Measurements from ENCODE around the gene MUC16. TPM values are rescaled to one million over a fixed set of nuclear protein-coding genes. Genes with fewer than 3 reads are reported as not detected.

The MUC16 gene
- total and polyA plus RNA-seq, 2 of the 13 experiments (the other 11 are each of a cell fraction or from before 2014, with no cell fraction given): not detected

DNA sequence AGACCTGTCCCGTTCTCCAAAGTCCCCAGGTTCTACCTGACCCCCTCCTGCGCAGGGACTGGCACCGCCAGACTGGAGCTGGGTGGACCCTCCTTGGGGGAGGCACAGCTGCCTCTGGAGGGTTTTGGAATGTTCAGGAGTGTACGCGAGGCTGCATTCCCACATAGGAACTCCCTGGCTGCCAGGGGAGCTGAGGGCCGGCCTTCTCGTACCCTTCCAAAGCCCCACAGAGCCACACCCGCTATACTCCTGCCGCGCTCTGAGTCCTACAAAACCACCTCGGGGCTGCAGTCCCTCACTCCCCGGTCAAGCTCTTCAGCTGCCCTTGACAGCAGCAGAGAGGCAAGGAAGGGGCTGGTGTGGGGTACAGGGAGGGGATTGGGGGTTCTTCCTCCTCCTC lies 484 bp upstream of the MUC16 start (continued):
- TF ChIP-seq MYNN (CRISPR knock-in tag; IDR thresholded peaks at IDR 0.05; ENCODE audit: low read depth) (no peak), KDM4B (CRISPR knock-in tag; IDR thresholded peaks at IDR 0.05) (no peak), ZBTB7B (CRISPR knock-in tag; IDR thresholded peaks at IDR 0.05) (no peak), HNRNPH1 (optimal IDR thresholded peaks at IDR 0.05; ENCODE audit: low read depth, low read length) (no peak), PHF20 (CRISPR knock-in tag; IDR thresholded peaks at IDR 0.05) (no peak)
- TF ChIP-seq, protein P1, sequence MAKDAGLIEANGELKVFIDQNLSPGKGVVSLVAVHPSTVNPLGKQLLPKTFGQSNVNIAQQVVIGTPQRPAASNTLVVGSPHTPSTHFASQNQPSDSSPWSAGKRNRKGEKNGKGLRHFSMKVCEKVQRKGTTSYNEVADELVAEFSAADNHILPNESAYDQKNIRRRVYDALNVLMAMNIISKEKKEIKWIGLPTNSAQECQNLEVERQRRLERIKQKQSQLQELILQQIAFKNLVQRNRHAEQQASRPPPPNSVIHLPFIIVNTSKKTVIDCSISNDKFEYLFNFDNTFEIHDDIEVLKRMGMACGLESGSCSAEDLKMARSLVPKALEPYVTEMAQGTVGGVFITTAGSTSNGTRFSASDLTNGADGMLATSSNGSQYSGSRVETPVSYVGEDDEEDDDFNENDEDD (CRISPR knock-in tag; IDR thresholded peaks at IDR 0.05; ENCODE audit: borderline replicate concordance): no peak

DNA sequence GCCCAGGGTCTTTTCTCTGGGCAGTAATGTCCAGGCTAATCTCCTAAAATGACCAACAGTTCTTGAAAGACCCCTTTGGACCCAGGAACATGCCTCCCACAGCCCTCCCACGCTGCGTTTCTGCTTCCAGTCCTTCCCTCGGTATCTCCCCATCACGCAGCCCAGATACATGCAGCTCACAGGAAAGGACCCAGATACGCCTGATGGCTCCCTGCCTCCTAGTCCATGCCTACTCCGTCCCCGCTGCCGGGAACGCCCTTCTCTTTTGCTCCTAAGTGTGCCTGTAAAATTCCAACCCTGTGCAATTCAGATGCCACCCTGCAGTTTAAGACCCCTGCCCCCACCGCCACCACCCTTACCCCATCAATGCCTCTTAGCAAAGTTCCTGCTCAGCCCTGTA lies 778 bp downstream of the MUC16 start:
- BruUV-seq (replicated peaks): no TSS peak
- DNase-seq (ENCODE audit: low spot score) (no peak), ATAC-seq (no peak), FAIRE-seq (no peak)
- Histone ChIP-seq H4K20me1 (ENCODE audit: insufficient read depth, low read length) (no peaks in the 10 kb centered on the region), H3K4me2 (ENCODE audit: low read depth, low read length) (no peak overlapping the region), H3K9me3 (ENCODE audit: low read length) (no peaks in the 10 kb centered on the region), H2AFZ (ENCODE audit: low read length) (no peak overlapping the region), H3K79me2 (ENCODE audit: insufficient read depth, low read length) (no peaks in the 10 kb centered on the region), H3K27ac (ENCODE audit: extremely low read length, insufficient read depth, low read length) (no peak overlapping the region), H3K27me3 (ENCODE audit: control insufficient read depth in 1 of 2, insufficient read depth in 2 of 2, low read length in 2 of 2) (0 out of 5 replicates have a peak, but pooled peaks cover 0 to 1% of the 10 kb centered on the region in 2 experiments), H3K4me1 (ENCODE audit: insufficient read depth, low read length) (no peaks in the 10 kb centered on the region), H3K9ac (ENCODE audit: insufficient read depth, low read depth, low read length) (no peak overlapping the region), H3K36me3 (replicated peaks in 1 of 2; ENCODE audit: control insufficient read depth in 1 of 2, insufficient read depth in 2 of 2, low read length in 2 of 2) (no peaks in the 10 kb centered on the region), H3K4me3 (replicated peaks in 1 of 3; ENCODE audit: insufficient read depth in 1 of 3, low read depth in 2 of 3, low read length in 3 of 3) (no peak overlapping the region)
- CTCF ChIA-PET (ENCODE audit: low intra/inter-chr PET ratio, low total read pairs): no interaction called here
- in situ Hi-C loops (cut with HindIII; ENCODE audit: extremely low pct_ligation_motif_present, low pct_unique_long_range_greater_than_20kb) (no loop called here), intact Hi-C loops (cut with micrococcal nuclease; ENCODE audit: unreplicated experiment) (no loop called here)
- 12% methylated on average over 10 of the region's 10 CpGs for whole genome bisulfite sequencing (ENCODE audit: low lambda C conversion rate)
- TF ChIP-seq NFKB2 (CRISPR knock-in tag; IDR thresholded peaks at IDR 0.05; ENCODE audit: borderline replicate concordance) (no peak), MXD4 (CRISPR knock-in tag; IDR thresholded peaks at IDR 0.05) (no peak), ZNF354B (CRISPR knock-in tag; IDR thresholded peaks at IDR 0.05) (no peak), PAX8 (CRISPR knock-in tag; IDR thresholded peaks at IDR 0.05; ENCODE audit: borderline replicate concordance) (no peak), EEA1 (CRISPR knock-in tag; IDR thresholded peaks at IDR 0.05; ENCODE audit: borderline replicate concordance) (no peak), SP4 (CRISPR knock-in tag; IDR thresholded peaks at IDR 0.05) (no peak), ATM (IDR thresholded peaks at IDR 0.05; ENCODE audit: borderline replicate concordance) (no peak), ARHGAP35 (CRISPR knock-in tag; IDR thresholded peaks at IDR 0.05; ENCODE audit: borderline replicate concordance) (no peak), HMGA1 (CRISPR knock-in tag; conservative IDR thresholded peaks at IDR 0.05) (no peak), ZNF34 (CRISPR knock-in tag; IDR thresholded peaks at IDR 0.05; ENCODE audit: borderline replicate concordance) (no peak), ASH2L (IDR thresholded peaks at IDR 0.05; ENCODE audit: insufficient read length, low read depth, low read length) (no peak), ZNF552 (CRISPR knock-in tag; IDR thresholded peaks at IDR 0.05; ENCODE audit: borderline replicate concordance) (no peak), ZNF780A (CRISPR knock-in tag; IDR thresholded peaks at IDR 0.05) (no peak), ZNF672 (CRISPR knock-in tag; IDR thresholded peaks at IDR 0.05) (no peak), ADNP (CRISPR knock-in tag; IDR thresholded peaks at IDR 0.05) (no peak)
- POLR2A ChIA-PET: no interaction called here
